NCI-H1105 (cell line): ENCODE measurements around the gene TMEM187.

Source experiments
- DNase-seq: peaks from one replicate; lab custom pipeline; 2025; lab: John Stamatoyannopoulos, UW

TMEM187 gene

DNA sequence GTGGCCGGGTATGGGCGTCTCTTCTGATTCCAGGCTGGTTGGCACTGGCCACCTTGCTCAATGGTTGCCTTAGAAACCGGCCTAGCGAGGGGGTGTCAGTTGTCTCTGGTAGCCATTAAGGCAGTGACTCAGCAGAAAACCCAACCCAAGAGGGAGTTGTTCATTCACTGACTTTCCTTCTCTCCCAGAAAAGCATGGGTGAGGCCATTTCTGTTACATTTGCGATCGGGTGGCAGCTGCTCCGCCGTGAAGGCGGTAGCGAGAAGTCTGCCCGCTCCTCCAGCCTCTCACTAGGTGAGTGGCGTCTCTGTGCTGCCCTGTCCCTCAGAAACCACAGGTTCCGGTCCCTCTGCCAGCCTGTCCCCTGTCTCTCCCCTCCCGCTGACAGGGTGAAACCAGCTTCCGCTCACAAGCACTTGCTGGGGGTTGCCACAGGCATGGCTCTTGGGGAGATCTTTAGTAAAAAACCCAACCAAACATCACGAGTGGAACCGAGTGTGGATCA is 29.7 kb downstream of the TMEM187 start:
- DNase-seq = peak; percentile 19

DNA sequence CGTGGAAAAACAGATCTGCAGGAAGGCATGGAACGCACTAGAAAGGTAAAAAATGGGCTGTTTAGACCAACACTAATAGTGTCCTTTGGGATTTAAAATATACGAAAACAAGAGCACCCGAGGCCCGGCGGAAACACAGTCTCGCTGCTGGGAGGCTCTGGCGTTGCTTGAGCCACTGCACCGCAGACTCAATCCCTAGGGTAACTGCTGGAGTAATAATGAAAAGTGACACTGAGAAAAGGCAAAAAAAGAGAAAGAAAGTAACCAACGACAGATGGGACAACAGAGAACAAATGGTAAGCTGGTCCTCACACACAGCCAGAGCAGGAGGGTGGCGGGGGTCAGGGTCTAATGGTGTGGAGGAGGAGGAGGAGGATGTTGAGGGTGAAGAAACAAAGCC is 31.8 kb downstream of the TMEM187 start:
- no peak for DNase-seq

DNA sequence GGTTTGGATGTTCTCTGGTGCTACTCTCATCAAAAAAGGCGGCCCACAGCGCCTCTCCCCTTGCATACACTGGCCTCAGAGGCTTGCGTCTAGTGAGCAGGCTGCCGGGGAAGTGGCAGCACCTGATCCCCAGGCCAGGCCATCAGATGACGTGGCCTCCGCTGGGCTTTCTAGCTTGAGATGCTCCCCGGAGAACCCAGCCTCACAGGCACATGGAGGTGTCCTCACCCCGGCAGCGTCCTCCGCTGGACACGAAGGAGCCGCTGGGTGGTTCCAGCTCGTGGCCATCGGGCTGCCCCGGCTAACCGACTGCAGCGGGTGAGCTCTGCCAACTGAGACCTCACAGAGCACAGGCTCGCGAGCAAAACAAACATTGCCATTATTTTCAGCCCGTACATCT is 34.4 kb downstream of the TMEM187 start:
- DNase-seq = no peak

DNA sequence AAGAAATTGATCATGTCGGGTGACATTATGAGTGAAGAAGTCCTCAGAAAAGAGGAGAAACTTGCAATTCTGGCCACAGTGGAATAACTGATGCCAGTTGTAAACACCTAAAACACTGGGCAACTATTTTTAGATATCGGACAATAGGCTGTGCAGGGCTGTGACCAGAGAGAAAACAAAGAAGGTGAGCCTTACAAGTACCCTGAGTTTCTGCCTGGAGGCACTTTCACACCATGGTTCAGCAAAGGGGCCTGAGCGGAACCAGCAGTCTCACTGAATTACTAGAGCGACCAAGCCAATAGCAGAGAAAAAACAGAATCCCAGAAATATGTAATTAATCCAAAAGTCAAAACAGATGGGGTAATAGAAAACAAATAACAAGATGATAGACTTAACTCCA is 36.0 kb downstream of the TMEM187 start:
- no peak for DNase-seq

GRCh38 chrX:154010330-154011087 is 38.0 kb downstream of the TMEM187 start:
- DNase-seq = no peak

GRCh38 chrX:154011376-154012335 is 39.1 kb downstream of the TMEM187 start:
- DNase-seq = no peak

- DNase-seq = no peak
These were observed 39.9 kb downstream of the TMEM187 start for GRCh38 chrX:154012336-154012991.

GRCh38 chrX:154013001-154013421 is 40.5 kb downstream of the TMEM187 start:
- no peak for DNase-seq

DNA sequence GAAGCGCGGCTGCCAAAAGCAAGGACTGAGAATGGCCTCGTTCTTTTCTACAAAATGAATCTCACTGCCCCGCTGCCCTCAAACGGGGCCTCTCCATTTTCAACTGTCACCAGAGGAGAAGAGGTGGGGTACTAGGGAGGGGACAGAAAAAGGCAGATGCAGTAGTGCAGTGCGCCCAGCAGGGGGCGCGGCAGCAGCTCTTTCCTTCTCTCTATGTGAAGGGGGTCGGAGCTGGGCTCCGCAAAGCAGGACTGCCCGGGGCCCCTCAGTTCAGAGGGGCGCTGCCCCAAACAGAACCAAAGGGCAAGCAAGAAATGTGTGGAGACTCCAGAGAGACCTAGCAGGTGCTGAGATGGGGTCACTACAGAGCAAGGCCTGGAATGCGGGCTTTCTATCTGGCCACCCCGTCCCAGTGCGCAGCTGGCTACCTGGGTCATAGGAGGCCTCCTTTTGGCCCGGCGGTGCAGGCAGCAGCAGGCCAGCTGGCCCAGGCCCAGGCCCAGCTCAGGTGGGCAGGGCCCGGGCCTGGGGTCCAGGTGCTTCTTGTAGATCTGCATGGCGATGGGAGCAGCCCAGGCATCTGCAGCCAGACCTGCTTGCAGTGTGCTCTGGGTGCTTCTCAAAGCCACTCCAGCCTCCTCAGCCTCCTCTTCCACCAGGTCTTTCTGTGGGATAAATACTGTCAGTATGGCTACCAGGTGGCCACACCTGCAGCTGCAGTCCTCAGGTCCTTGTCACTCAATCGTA is 41.2 kb downstream of the TMEM187 start:
- peak; percentile 21 for DNase-seq

DNA sequence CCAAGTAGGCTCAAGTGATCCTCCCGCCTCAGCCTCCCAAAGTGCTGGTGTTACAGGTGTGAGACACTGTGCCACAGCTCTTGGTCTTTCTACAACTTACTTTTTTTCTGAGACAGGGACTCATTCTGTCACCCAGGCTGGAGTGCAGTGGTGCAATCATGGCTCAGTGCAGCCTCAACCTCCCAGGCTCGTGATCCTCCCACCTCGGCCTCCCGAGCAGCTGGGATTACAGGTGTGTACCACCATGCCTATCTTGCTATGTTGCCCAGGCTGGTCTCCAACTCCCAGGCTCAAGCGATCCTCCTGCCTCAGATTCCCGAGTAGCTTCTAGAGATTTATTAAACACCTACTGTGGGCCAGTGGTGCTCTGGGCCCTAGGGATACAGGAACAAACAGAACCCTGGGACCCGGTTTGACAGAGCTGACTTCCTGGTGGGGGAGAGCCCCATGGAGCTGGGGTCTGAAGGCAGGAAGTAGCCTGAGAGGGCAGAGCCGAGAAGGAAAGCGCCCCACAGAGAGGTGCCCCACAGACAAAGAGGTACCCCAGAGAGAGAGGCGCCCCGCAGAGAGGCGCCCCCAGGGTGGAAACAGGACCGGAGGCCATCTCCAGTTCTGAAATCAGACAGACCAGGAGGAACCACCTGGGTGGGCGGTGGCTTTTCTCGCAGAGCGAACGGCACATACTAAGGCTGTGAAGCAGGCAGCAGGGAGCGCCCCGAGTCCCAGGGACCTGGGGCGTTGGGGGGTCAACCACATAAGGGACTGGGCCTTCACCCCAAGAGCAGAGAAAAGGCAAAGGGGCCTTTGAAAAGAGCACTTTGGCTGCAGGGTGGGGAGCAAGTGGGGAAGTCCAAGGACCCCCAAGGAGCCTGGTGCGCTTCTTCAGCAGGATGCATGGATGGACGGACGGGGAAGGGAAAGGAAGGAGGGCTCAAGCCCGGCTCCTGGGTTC is 42.2 kb downstream of the TMEM187 start:
- DNase-seq = no peak

- DNase-seq = no peak
These were observed 43.2 kb downstream of the TMEM187 start for GRCh38 chrX:154015581-154016264.

DNA sequence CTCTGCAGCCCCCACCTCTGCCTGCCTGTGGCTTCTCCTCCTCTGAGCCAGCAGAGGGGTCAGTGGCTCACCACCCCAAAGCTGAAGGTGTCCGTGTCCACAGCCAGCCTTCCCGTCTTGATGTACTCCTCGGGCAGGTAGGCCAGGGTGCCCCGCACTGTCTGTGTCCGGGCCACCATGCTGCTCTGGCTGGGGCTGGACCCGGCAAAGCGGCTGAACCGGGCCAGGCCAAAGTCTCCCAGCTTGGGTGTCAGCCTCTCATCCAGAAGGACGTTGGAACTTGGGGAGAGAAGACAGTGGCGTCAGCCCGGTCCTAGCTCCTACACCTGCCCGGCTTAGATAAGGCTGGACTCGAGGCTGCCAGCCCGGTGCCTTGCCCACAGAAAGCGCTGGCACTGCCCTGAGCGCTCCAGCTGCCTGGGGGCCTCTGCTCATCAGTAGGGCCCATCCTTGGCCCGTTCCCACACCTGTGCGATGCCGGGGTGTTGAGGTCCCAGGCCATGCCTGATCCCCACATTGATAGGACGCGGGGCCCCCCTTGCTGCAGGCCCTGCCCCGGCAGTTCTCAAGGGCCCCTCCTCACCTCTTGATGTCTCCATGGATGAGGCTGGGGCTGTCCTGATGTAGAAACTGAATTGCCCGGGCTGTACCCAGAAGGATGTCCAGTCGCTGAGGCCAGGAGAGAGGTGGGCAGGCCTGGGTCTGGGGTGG is 44.0 kb downstream of the TMEM187 start:
- DNase-seq = no peak

- DNase-seq = no peak
These were observed 45.4 kb downstream of the TMEM187 start for GRCh38 chrX:154017766-154018517.

DNA sequence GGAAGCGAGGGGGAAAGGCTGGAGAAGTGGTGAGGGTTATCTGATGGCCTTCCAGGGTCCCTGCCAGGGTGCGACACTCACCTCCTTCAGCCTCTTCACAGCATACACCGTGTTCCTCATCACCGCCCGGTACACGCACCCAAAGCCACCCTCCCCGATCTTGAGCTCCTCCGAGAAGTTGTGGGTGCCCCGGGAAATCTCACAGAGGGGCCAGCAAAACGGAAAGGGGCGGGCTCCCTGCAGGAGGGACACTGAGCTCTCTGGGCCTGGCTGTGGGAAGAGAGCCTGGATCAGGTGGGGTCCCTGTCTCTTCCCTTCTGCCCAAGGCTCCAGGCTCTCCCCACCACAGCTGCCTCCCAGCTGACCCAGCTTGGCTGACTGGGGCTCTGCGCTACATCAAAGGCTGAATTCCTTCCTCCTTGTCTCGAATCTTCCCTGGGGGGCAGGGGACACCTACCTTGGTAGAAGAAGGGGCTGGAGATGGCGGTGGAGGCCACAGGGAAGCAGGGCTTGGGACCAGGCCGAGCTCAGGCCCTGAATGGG is 46.0 kb downstream of the TMEM187 start:
- DNase-seq = no peak

- no peak for DNase-seq
These were observed 46.6 kb downstream of the TMEM187 start for GRCh38 chrX:154019061-154019621.

- peak; percentile 47 for DNase-seq
These were observed 47.3 kb downstream of the TMEM187 start, which contains the start of gene IRAK1 for GRCh38 chrX:154019633-154020528. Gene IRAK1 (minus strand): TSS chrX:154019902. CDS start chrX:154019812, 90 bp downstream.
